BJ (cell line): ENCODE results near the gene ZNF546. TPM values are rescaled to one million over a fixed set of nuclear protein-coding genes. Genes with fewer than 3 reads are reported as not detected.
"Not testable (repeated sequence)": the region's sequence is repeated elsewhere in the genome, so short reads cannot be mapped to it uniquely, and the experiment has no call there.

ENCODE experiments used
- CTCF ChIA-PET: fragments of 350-600 bp; formaldehyde crosslinking; extraction: SDS; loops from one replicate; lab custom pipeline; 2021; ENCODE audit warnings: antibody characterized with exemption, inconsistent platforms; lab: Yijun Ruan, JAX
- POLR2A ChIA-PET: fragments of 300-600 bp; sonication (Branson Sonifier 250); formaldehyde crosslinking; extraction: SDS; loops from one replicate; lab custom pipeline; 2021; ENCODE audit warnings: antibody characterized with exemption; lab: Charles Lee
- DNase-seq: peaks from one replicate; pipeline ENCODE4 v3.0.0-alpha.2; 2011; ENCODE audit warnings: low read depth
- H3K27me3 ChIP-seq: 2 replicates; pipeline ENCODE4 v1.6.0; 2011; ENCODE audit warnings: low read length; ENCODE audit not compliant: control insufficient read depth, insufficient read depth
- H3K36me3 ChIP-seq: 2 replicates; pipeline ENCODE4 v1.5.1; 2011; ENCODE audit warnings: low read length; ENCODE audit not compliant: control insufficient read depth, insufficient read depth
- H3K4me3 ChIP-seq: 2 replicates; pipeline ENCODE4 v1.5.1; 2011; ENCODE audit warnings: low read depth, mild to moderate bottlenecking, control low read depth, low read length
- CTCF ChIP-seq: IDR thresholded peaks from 2 replicates; pipeline ENCODE4 v1.5.1; 2011; ENCODE audit warnings: low read depth, mild to moderate bottlenecking, control low read depth, inconsistent platforms, low read length, moderate library complexity; ENCODE audit not compliant: insufficient read depth
- polyA plus RNA-seq: library from polyadenylated mRNA; depleted of rRNA; stranded (reverse); fragments of >200 nt; gene quantifications from 2 replicates; pipeline ENCODE4 v1.2.3, GENCODE V29; 2011

ZNF546 gene
- polyA plus RNA-seq, 1 experiment: 1.4 TPM

DNA sequence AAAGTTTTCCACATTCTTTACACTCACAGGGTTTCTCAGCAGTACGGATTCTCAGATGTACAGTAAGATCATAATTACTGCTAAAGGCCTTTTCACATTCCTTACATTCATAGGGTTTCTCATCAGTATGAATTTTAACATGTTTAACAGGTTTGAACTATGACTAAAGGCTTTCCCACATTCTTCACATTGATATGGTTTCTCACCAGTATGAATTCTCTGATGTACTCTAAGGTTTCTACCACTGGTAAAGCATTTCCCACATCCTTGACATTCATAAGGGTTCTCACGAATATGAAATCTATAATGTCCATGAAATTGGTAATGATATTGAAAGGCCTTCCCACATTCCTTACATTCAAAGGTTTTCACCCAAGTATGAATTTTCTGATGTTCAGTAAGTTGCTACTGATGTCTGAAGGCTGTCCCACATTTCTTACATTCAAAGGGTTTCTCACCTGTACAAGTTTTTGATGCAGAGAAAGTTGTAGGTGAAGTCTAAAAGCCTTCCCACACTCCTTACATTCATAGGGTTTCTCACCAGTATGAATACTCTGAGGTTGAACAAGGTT lies 37.2 kb downstream of the ZNF546 start:
- no peaks in the 10 kb centered on the region for H3K27me3 ChIP-seq
- H3K36me3 ChIP-seq: no peaks in the 10 kb centered on the region
- no peak for DNase-seq
- H3K4me3 ChIP-seq: no peak overlapping the region
- ChIA-PET POLR2A (no interaction called here), CTCF (no interaction called here)
- TF ChIP-seq CTCF: no peak

DNA sequence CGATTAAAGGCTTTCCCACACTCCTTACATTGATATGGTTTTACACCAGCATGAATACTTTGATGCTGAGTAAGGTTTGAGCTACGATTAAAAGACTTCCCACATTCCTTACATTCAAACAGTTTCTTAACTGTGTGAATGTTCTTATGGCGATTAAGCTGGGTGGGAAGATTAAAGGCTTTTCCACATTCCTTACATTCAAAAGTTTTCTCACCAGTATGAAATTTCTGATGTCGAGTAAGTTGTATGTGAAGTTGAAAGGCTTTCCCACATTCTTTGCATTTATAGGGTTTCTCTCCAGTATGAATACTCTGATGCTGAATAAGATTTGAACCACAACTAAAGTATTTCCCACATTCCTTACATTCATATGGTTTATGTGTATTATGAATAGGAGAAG lies 39.1 kb downstream of the ZNF546 start:
- no peak overlapping the region for H3K4me3 ChIP-seq
- ChIA-PET POLR2A (no interaction called here), CTCF (no interaction called here)
- no peak for TF ChIP-seq CTCF
- H3K36me3 ChIP-seq: no peaks in the 10 kb centered on the region
- H3K27me3 ChIP-seq: no peaks in the 10 kb centered on the region
- DNase-seq: no peak

- DNase-seq, POLR2A ChIA-PET, CTCF ChIA-PET, H3K27me3 ChIP-seq, H3K36me3 ChIP-seq, H3K4me3 ChIP-seq: not testable (repeated sequence)
Observed at GRCh38 chr19:40038047-40038446, 41.2 kb downstream of the ZNF546 start.

DNA sequence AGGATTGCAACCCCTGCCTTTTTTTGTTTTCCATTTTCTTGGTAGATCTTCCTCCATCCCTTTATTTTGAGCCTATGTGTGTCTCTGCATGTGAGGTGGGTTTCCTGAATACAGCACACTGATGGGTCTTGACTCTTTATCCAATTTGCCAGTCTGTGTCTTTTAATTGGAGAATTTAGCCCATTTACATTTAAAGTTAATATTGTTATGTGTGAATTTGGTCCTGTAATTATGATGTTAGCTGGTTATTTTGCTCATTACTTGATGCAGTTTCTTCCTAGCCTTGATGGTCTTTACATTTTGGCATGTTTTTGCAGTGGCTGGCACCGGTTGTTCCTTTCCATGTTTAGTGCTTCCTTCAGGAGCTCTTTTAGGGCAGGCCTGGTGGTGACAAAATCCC lies 44.9 kb downstream of the ZNF546 start:
- DNase-seq, H3K4me3 ChIP-seq, POLR2A ChIA-PET: not testable (repeated sequence)

GRCh38 chr19:40053491-40053890 lies 56.6 kb downstream of the ZNF546 start:
- H3K36me3 ChIP-seq: peaks cover 2% of the 10 kb centered on the region
- no peak for TF ChIP-seq CTCF
- H3K4me3 ChIP-seq: no peak overlapping the region
- ChIA-PET CTCF (no interaction called here), POLR2A (no interaction called here)
- no peak for DNase-seq
- H3K27me3 ChIP-seq: no peaks in the 10 kb centered on the region

More for the DNA sequence above, 44.9 kb downstream of the ZNF546 start:
- CTCF ChIA-PET, H3K36me3 ChIP-seq, H3K27me3 ChIP-seq: not testable (repeated sequence)

GRCh38 chr19:40054632-40055031 lies 57.8 kb downstream of the ZNF546 start:
- POLR2A ChIA-PET: no interaction called here
- CTCF ChIA-PET: no interaction called here
- no peak overlapping the region for H3K4me3 ChIP-seq

More at GRCh38 chr19:40054632-40055031, 57.8 kb downstream of the ZNF546 start:
- Histone ChIP-seq H3K36me3 (no peaks in the 10 kb centered on the region), H3K27me3 (no peaks in the 10 kb centered on the region)
- TF ChIP-seq CTCF: no peak
- no peak for DNase-seq
